ENCODE results near the gene CFDP1.

Gene CFDP1

DNA sequence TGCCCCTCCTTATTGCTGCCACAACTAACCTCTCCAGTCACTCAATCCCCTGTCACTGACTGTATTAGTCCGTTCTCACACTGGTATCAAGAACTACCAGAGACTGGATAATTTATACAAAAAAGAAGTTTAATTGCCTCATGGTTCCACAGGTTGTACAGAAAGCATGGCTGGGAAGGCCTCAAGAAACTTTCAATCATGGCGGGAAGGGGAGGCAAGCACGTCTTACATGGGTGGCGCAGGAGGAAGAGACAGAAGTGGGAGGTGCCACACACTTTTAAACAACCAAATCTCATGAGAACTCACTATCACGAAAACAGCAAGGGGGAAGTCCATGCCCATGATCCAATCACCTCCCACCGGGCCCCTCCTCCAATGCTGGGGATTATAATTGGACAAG is 95.9 kb downstream of the CFDP1 start:
- no peaks in the 10 kb centered on the region for H3K36me3 ChIP-seq (ENCODE audit: control insufficient read depth, low read length)
- H3K9me2 ChIP-seq (replicated peaks; ENCODE audit: control insufficient read depth, low read length), result no peaks in the 10 kb centered on the region
- no peaks in the 10 kb centered on the region for H3K79me2 ChIP-seq (ENCODE audit: control insufficient read depth, low read length)
- H3K9me3 ChIP-seq (ENCODE audit: control insufficient read depth, insufficient read depth, low read length), result no peaks in the 10 kb centered on the region
- no peak overlapping the region for H3K4me2 ChIP-seq (ENCODE audit: low read length)
- TF ChIP-seq EZH2phosphoT487 (IDR thresholded peaks at IDR 0.05; ENCODE audit: borderline replicate concordance, low read length), result no peak
- TF ChIP-seq, protein P1, sequence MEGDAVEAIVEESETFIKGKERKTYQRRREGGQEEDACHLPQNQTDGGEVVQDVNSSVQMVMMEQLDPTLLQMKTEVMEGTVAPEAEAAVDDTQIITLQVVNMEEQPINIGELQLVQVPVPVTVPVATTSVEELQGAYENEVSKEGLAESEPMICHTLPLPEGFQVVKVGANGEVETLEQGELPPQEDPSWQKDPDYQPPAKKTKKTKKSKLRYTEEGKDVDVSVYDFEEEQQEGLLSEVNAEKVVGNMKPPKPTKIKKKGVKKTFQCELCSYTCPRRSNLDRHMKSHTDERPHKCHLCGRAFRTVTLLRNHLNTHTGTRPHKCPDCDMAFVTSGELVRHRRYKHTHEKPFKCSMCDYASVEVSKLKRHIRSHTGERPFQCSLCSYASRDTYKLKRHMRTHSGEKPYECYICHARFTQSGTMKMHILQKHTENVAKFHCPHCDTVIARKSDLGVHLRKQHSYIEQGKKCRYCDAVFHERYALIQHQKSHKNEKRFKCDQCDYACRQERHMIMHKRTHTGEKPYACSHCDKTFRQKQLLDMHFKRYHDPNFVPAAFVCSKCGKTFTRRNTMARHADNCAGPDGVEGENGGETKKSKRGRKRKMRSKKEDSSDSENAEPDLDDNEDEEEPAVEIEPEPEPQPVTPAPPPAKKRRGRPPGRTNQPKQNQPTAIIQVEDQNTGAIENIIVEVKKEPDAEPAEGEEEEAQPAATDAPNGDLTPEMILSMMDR (IDR thresholded peaks at IDR 0.05; ENCODE audit: low read depth, low read length, poor library complexity, severe bottlenecking), result no peak
- H3K4me1 ChIP-seq (ENCODE audit: control insufficient read depth, low read length), result peaks cover 8% of the 10 kb centered on the region
- H3K4me3 ChIP-seq (ENCODE audit: low read length), result no peak overlapping the region
- no peaks in the 10 kb centered on the region for H4K20me1 ChIP-seq (ENCODE audit: control insufficient read depth, insufficient read depth, low read depth, low read length)
- H3K27ac ChIP-seq (ENCODE audit: low read depth, low read length), result no peak overlapping the region
- H3F3A ChIP-seq (ENCODE audit: control insufficient read depth, insufficient read depth), result no peaks in the 10 kb centered on the region
- no peaks in the 10 kb centered on the region for H3K27me3 ChIP-seq (ENCODE audit: control insufficient read depth, low read length)

DNA sequence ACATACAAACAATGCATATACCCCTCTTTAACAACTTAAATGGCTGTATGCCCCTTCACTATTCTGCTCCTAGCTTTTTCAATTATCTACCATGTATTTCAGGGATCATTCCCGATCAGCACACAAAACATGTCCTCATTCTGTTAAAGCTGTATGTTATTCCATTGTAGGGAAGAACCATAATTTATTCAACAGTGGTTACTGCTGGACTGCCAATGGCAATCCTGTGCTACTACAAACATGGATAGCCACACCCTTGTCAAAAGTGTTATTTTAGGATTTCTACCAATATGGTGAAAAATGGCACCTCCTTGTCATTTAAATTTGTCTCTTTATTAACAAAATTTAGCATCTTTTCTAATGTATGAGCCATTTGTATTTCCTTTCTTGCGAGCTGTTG is 96.8 kb downstream of the CFDP1 start:
- no peaks in the 10 kb centered on the region for H3K36me3 ChIP-seq (ENCODE audit: control insufficient read depth, low read length)
- H3K27me3 ChIP-seq (ENCODE audit: control insufficient read depth, low read length), result no peaks in the 10 kb centered on the region
- H3K9me3 ChIP-seq (ENCODE audit: control insufficient read depth, insufficient read depth, low read length), result no peaks in the 10 kb centered on the region
- no peak overlapping the region for H3K4me2 ChIP-seq (ENCODE audit: low read length)
- TF ChIP-seq, protein P1 (IDR thresholded peaks at IDR 0.05; ENCODE audit: low read depth, low read length, poor library complexity, severe bottlenecking), result no peak
- no peak for TF ChIP-seq EZH2phosphoT487 (IDR thresholded peaks at IDR 0.05; ENCODE audit: borderline replicate concordance, low read length)
- peaks cover 8% of the 10 kb centered on the region for H3K4me1 ChIP-seq (ENCODE audit: control insufficient read depth, low read length)
- no peaks in the 10 kb centered on the region for H4K20me1 ChIP-seq (ENCODE audit: control insufficient read depth, insufficient read depth, low read depth, low read length)
- H3K9me2 ChIP-seq (replicated peaks; ENCODE audit: control insufficient read depth, low read length), result no peaks in the 10 kb centered on the region
- no peak overlapping the region for H3K4me3 ChIP-seq (ENCODE audit: low read length)
- no peaks in the 10 kb centered on the region for H3F3A ChIP-seq (ENCODE audit: control insufficient read depth, insufficient read depth)
- no peak overlapping the region for H3K27ac ChIP-seq (ENCODE audit: low read depth, low read length)
- no peaks in the 10 kb centered on the region for H3K79me2 ChIP-seq (ENCODE audit: control insufficient read depth, low read length)

DNA sequence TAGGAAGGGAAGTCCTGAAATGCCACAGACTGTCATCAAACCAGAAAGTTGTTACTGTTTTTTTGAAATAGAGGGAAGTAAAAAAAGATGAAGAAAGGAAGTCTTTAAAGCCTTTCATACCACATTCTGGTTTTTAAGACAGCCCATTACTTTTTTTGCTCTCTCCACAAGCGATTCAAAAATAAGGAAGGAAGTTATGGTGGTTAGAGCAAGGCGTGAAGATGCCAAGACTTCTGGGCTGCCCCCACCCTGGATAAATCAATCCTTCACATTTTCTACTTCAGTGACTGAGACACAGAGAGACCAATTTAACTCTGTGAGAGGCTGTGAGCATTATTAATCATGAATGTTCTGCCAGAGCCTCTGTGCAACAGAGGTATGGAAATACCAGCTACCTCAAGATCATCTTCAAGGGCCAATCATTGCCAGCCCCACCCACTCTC is 99.6 kb downstream of the CFDP1 start:
- Histone ChIP-seq H3F3A (ENCODE audit: control insufficient read depth, insufficient read depth) (no peaks in the 10 kb centered on the region), H3K4me3 (ENCODE audit: low read length) (no peak overlapping the region), H3K4me2 (ENCODE audit: low read length) (no peak overlapping the region), H3K4me1 (ENCODE audit: control insufficient read depth, low read length) (peaks cover 8% of the 10 kb centered on the region), H3K9me2 (replicated peaks; ENCODE audit: control insufficient read depth, low read length) (no peaks in the 10 kb centered on the region), H3K9me3 (ENCODE audit: control insufficient read depth, insufficient read depth, low read length) (no peaks in the 10 kb centered on the region), H3K36me3 (ENCODE audit: control insufficient read depth, low read length) (no peaks in the 10 kb centered on the region), H3K27me3 (ENCODE audit: control insufficient read depth, low read length) (no peaks in the 10 kb centered on the region), H3K27ac (ENCODE audit: low read depth, low read length) (no peak overlapping the region), H4K20me1 (ENCODE audit: control insufficient read depth, insufficient read depth, low read depth, low read length) (no peaks in the 10 kb centered on the region), H3K79me2 (ENCODE audit: control insufficient read depth, low read length) (no peaks in the 10 kb centered on the region)
- TF ChIP-seq, protein P1 (IDR thresholded peaks at IDR 0.05; ENCODE audit: low read depth, low read length, poor library complexity, severe bottlenecking), result no peak
- no peak for TF ChIP-seq EZH2phosphoT487 (IDR thresholded peaks at IDR 0.05; ENCODE audit: borderline replicate concordance, low read length)

DNA sequence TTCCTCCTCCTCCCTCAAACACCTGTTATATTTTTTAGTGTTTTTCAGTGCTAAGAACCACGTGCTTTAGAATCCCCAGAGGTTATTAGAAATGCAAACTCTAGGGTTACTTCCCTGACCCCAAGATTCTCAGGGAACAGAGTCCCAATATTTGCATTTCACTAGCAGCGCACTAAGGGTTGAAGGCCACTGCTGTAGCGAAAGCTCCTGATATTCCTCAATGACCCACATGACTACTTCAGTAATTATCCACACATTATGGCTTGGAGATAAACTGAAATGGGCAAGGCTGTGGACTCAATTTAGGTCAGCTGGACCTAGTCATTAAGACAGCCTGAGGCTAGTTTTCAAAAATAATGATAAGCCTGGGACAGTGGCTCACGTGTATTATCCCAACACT is 103.4 kb downstream of the CFDP1 start:
- Histone ChIP-seq H3K79me2 (ENCODE audit: control insufficient read depth, low read length) (no peaks in the 10 kb centered on the region), H3F3A (ENCODE audit: control insufficient read depth, insufficient read depth) (no peaks in the 10 kb centered on the region), H3K4me1 (ENCODE audit: control insufficient read depth, low read length) (peaks cover 15% of the 10 kb centered on the region), H3K9me3 (ENCODE audit: control insufficient read depth, insufficient read depth, low read length) (no peaks in the 10 kb centered on the region), H3K36me3 (ENCODE audit: control insufficient read depth, low read length) (no peaks in the 10 kb centered on the region), H3K27ac (ENCODE audit: low read depth, low read length) (no peak overlapping the region), H3K4me2 (ENCODE audit: low read length) (no peak overlapping the region), H3K9me2 (replicated peaks; ENCODE audit: control insufficient read depth, low read length) (no peaks in the 10 kb centered on the region), H3K27me3 (ENCODE audit: control insufficient read depth, low read length) (no peaks in the 10 kb centered on the region), H3K4me3 (ENCODE audit: low read length) (no peak overlapping the region), H4K20me1 (ENCODE audit: control insufficient read depth, insufficient read depth, low read depth, low read length) (no peaks in the 10 kb centered on the region)
- TF ChIP-seq, protein P1 (IDR thresholded peaks at IDR 0.05; ENCODE audit: low read depth, low read length, poor library complexity, severe bottlenecking), result no peak
- TF ChIP-seq EZH2phosphoT487 (IDR thresholded peaks at IDR 0.05; ENCODE audit: borderline replicate concordance, low read length), result no peak

All from DOHH2 (cell line).